Vagina (tissue), 2 donors: ENCODE measurements around the gene MAMDC2.

ENCODE experiments used
- CTCF ChIP-seq, 3 experiments: fragments of 450-650 bp in 2 of 3; fragments of 200-600 bp in 1 of 3; sonication (generic) in 1 of 3; IDR thresholded peaks; one replicate each; pipeline ENCODE4 v1.5.1; 2017 to 2019; ENCODE audit warnings: antibody characterized with exemption in 3 of 3, mild to moderate bottlenecking in 2 of 3, moderate library complexity in 2 of 3
- POLR2AphosphoS5 ChIP-seq, 2 donors: sonication (generic); formaldehyde crosslinking; IDR thresholded peaks; one replicate each; pipeline ENCODE4 v1.9.0; 2017; ENCODE audit warnings: antibody characterized with exemption in 2 of 2, mild to moderate bottlenecking in 2 of 2, low read depth in 1 of 2; ENCODE audit not compliant: insufficient read depth in 1 of 2

- TF ChIP-seq POLR2AphosphoS5 (IDR thresholded peaks at IDR 0.05; ENCODE audit: insufficient read depth in 1 of 2, low read depth in 1 of 2) (no peak), CTCF (IDR thresholded peaks at IDR 0.05) (no peak)
Measured at GRCh38 chr9:70010015-70010414, 33.6 kb upstream of the MAMDC2 start.
